Right forelimb (tissue), 1 donor: Measurements from ENCODE around the gene C19orf73.
"Not testable (repeated sequence)": the region's sequence is repeated elsewhere in the genome, so short reads cannot be mapped to it uniquely, and the experiment has no call there.

Experiments
- DNase-seq: peaks from one replicate; pipeline ENCODE4 v3.0.0-alpha.2; 2018

C19orf73 gene

DNA sequence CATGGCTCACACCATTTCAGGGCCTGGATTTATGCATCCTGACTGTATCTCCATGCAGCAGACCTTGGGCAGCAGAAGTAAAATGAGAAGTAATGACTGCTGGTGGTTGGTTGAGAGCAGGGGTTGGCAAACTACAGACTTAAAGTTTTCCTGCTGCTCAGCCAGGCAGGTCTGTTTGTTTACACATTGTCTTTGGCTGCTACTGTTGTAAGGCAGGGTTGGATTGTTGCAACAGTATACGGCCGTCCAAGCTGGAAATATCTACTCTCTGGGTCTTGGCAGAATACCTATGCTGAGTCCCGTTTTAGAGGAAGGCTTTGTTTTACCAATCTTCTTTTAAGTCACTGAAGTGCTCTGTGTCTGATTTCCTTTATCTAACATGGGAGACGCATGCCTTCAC is 20.1 kb downstream of the C19orf73 start:
- DNase-seq: no peak

DNA sequence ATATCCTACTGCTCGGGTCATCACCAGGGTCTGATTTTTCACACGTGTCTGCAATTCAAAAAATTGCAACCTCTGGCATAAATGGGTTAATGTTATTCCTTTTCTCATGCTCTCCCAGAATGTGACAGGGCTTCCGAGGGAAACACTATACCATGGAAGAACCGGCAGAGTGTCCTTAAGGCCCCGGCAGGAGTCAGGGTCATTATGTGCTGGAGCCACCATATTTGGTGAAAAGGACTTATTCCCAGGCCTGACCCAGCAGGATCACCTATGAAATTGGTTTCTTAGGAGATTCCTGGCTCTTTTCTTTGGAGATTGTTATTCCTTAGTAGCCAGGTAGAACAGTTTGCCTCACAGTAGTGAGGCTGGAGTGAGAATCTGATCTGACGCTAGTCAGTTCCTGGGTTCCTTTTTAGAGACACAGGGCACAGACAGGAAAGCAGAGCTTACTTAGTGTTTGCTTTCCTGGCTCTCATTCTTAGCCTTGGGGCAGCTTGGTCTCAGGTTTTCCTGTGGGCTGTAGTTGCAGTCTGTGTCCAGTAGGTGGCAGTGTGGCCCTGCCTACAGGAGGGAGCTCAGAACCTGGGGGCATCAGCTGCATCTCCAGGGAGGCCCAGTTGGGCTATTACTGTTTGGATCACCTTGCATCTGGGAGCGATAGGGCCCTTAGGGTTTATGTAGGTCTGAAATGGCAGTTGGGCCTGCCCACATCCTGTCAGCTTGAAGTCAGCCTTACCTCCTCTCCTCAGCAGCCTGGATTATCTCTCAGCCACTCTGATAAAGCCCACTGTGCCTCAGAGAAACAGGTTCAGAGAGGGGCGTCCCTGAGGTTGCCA is 21.3 kb downstream of the C19orf73 start:
- DNase-seq: peak; percentile 78

DNA sequence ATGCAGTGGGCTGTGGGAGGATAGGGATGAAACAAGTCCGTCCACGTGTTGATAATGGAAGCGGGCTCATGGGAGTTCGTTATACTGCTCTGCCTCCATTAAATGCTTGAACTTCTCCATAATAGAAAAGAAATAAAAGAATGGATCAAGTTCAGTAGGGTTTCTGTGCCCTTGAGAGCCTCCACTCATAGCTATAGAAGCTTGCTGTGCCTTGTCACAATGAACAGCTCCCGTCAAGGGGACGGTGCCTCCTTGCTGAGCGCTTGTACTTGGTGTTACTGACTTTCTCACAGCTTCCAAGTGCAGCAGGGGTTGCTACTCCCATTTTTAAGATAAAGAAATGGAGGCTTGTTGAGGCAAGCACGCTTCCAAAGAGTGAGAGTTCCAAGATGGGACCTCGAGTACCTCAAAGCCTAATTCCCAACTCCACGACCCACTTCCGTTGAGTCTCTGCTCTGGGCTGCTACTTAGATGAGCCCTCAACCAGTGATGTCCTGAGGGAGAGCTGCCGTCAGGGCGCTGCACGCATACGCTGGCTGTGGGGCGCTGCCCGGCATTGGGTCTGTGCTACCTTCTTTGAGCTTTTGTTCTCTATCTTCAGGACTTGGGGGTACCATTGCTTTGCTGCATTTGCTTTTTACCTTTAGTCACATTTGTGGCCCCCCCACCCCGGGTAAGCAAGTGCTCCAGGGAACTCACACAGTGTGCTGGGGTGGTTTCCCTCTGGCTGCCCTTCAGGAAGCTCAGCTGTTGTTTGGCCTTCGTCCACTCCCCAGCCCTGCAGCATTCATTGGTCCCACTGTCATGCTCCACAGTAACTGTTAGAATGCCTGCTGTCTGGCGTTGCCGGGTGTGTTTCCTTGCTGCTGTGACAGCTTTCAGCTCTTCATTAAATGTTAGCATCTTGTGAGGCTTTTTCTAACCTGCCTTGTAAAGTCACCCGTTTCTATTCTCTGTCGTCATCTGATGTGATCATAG is 24.1 kb downstream of the C19orf73 start:
- no peak for DNase-seq

DNA sequence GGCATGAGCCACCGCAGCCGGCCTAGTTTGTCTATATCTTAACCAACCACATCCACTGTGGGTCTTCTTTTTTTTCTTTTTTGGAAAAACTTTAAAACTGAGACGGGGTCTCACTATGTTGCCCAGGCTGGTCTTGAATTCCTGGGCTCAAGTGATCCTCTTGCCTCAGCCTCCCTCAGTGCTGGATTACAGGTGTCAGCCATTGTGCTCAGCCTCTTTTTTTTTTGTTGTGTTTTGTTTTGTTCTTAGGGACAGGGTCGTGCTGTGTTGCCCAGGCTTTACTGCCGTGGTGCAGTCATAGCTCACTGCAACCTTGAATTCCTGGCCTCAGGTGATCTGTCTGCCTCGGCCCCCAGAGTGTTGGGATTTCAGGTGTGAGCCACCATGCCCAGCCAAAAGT is 26.3 kb downstream of the C19orf73 start:
- DNase-seq: no peak

DNA sequence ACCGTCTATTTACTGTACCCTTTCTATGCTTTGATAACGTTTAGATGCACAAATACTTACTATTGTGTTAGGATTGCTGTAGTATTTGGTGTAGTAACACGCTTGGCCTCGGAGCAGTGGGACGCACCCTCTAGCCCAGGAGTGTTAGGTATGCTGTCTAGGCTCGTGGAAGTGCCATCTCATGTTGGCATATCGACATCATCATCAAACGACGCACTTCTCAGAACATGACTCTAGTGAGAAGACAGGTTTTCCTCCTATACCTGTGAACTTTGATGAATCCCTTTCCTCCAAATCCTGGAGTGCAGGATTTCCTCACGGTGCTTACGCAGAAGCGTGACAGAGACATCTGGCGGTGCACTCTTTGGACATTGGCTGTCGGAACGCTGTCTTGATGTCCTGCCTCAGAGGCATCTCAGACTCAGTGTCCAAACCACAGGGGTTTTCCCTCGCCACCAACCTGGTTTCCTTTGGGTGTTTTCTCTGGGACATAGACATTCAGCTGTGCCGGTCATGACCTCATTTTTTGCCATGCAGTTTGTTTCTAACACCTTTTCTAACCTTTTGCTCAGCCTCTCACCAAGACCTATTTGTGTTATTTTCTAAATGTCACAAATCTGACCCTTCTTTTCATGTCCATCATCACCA is 27.4 kb downstream of the C19orf73 start:
- no peak for DNase-seq

DNA sequence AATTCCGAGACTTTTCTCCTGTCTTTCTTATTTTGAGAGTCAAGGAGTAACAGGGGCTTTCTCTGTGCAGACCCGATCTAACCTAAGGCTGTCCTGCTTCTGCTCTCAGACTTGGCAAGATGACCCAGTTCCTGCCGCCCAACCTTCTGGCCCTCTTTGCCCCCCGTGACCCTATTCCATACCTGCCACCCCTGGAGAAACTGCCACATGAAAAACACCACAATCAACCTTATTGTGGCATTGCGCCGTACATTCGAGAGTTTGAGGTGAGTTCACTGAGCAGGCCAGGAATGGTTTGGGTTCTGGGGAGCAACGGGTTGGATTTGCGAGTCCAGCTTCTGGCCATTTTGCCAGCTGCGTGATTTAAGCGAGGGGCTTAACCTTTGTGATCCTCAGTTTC is 32.6 kb downstream of the C19orf73 start:
- DNase-seq: no peak

DNA sequence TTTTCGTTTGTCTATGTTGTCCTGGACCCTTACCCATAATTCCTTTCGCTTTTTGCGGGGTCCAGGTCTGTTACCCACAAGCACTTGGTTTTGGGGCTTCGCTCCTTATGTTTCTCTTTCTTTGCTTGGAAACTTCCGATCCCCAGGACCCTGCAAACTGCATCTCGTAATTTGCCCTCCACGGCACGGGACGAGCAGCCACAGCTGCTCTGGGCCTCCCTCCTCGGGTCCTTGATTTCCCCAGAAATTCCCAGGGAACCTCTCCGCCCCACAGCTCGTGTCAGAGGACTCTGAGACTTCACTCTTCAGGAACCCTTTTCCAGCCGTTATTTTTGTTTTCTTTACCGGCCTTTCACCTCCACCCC is 33.1 kb downstream of the C19orf73 start:
- DNase-seq: no peak

DNA sequence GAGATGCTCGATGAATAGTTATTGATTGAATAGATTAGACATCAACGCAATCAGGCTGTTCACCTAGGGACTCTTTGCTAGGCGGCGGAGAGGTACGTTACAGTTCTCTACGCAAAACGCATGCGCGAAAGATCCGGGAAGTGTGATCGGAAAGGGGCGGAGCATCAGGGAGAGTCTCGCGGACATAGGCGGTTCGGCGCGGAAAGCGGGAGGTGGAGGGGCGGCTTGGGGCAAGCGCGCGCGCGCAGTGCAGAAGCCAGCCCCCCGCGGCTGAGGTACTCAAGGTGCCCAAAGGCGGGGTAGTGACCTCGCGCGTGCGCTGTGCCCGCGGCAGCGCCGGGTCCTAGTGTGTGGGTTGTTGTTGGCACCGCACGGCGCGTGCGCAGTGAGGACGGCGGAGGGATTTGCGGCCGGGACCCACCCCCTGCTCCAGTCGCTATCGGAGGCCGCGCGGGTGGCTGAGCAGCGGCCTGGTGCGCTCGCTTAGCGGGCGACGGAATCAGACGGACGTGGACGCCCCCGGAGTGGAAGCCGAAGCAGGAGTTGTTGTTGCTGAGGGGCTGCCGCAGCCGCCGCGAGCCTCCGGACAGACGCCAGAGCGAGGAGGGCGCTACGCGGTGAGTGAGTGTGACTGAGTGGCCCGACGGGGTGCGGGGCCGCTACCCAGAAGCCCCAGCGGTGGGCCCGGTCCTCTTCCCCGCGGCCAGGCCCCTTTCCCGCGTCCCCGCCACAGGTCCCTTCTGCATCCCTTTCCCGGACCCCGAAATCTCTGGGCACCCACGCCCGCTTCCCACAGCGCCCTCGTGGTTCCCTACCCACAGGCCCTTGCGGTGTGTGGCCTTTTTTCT is 33.7 kb downstream of the C19orf73 start, which contains the start of gene SNRNP70:
Gene SNRNP70, plus strand, starts transcription at position 432 of the 848 bp plus-strand sequence. CDS start 964 bp downstream, outside the sequence.
- DNase-seq: peak; percentile 100

DNA sequence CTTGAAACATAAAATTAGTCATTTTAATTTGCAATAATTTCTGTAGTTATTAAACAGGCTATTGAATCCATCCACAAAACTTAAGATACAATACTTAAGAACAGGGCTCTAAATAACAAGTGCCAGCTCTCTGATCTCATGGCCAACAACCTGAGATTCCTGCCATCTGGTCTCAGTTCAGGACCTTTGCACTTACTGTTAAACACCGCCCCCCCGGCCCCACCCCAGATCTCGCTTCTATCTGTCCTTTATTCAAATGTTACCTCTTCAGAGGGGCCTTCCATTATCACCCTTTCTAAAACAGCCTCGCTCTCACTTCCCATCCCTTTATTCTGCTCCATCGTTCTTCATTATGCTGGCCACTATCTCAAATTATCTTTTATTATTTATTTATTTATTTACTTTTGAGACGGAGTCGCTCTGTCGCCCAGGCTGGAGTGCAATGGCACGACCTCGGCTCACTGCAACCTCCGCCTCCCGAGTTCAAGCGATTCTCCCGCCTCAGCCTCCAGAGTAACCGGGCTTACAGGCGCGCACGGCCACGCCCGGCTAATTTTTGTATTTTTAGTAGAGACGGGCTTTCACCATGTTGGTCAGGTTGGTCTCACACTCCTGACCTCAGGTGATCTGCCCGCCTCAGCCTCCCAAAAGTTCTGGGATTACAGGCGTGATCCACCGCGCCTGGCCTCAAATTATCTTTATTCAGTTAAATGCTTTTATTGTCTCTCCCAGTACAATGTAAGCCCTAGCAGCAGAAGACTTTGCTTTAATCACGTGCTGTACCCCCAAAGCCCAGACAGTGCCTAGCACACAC is 34.5 kb downstream of the C19orf73 start:
- no peak for DNase-seq

DNA sequence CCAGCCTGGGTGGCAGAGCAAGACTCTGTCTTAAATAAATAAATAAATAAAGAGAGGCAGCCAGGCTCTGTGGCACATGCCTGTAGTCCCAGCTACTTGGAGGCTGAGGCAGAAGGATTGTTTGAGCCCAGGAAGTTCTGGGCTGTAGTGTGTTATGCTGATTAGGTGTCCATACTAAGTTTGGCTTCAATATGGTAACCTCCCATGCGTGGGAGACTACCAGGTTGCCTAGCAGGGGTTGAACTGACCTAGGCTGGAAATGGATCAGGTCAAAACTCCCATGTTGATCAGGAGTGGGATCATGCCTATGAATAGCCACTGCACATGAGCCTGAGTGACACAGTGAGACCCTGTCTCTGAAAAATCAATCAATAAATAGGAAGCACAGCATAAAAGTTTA is 37.7 kb downstream of the C19orf73 start:
- DNase-seq: no peak

DNA sequence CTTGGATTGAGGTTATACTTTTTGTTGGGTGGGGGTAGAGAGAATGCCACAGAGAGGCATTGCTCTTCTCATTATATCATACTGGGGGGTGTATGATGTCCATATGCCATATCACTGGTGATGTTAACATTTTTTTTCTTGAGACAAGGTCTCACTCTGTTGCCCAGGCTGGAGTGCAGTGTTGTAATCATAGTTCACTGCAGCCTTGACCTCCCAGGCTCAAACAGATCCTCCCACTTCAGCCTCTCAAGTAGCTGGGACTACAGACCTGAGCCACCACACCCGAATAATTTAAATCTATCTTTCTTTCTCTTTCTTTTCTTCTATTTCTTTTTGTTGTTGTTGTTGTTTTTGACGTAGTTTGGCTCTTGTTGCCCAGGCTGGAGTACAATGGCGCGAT is 38.6 kb downstream of the C19orf73 start:
- DNase-seq: no peak

DNA sequence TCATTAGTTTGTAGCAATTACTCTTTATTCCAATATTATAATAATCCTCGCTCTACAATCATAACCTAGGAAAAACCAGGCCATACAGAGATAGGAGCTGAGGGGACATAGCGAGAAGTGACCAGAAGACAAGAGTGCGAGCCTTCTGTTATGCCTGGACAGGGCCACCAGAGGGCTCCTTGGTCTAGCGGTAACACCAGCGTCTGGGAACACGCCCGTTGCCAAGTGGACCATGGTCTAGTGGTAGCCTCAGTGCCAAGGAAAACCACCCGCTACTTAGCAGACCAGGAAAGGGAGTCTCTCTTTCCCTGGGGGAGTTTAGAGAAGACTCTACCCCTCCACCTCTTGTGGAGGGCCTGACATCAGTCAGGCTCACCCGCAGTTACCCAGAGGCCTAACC is 44.1 kb downstream of the C19orf73 start:
- not testable (repeated sequence) for DNase-seq

DNA sequence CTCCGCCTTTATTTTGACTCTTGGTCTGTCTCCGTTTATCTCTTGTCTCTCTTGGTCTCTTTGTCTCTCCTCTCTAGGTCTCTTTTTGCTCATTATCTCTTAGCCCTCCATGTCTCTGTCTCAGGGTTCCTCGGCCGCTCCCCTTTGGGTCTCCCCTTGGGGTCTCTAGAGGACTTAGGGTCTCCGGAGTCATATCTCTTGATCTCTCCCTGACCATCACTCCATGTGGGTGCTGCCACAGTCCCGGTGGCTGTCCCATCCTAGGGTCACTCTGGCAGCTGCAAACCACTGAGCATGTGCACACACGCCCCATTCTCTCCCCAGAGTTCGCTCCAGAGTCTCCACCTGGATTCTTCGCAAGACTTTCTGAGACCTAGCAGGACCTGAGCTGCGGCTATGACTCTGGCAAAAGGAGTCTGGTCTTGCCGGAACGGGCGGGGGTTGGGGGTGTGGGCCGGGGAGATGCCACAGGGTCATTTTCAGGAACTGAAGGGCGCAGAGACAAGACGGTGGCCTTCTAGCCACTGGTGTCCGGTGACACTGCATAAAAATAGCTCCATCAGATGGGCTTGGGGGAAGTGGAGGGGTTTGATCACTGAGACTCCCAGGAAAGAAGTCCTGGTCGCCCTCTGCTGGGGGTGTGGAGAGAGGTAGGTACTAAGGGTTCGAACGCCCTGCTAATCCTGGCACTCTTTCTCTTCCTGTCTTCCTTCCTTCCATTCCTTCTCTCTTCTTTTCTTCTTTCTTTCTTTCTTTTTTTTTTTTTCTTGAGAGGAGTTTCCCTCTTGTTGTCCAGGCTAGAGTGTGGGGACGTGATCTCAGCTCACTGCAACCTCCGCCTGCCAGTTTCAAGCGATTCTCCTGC is 45.2 kb downstream of the C19orf73 start:
- DNase-seq: no peak

DNA sequence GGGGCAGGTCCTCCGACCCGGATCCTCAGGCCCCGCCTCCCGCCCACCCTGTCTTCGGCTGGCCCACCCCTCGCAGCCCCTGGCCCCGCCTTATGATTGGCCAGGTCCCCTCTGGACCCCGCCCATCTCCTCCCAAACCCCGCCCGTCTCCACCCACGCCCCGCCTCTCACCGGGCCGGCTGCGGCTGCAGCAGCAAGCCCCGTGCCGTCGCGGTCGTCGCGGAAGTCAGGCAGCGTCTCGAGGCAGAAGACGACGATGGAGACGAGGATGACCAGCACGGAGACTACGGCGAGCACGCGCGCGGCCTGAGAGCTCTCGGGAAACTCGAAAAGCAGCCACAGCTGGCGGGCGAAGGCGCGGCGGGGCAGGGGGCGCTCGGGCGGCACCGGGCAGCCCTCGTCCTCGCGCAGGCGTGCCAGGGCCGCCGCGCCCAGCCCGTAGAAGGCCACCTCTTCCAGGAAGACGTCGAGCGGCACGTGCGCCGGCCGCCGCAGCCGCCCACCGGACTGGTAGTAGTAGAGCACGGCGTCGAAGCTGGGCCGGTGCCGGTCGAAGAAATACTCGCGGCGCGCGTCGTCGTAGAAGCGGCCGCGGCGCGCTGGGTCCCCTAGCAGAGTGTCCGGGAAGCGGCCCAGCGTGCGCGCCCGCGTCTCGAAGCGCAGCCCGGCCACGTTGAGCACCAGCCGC is 46.9 kb downstream of the C19orf73 start:
- no peak for DNase-seq

DNA sequence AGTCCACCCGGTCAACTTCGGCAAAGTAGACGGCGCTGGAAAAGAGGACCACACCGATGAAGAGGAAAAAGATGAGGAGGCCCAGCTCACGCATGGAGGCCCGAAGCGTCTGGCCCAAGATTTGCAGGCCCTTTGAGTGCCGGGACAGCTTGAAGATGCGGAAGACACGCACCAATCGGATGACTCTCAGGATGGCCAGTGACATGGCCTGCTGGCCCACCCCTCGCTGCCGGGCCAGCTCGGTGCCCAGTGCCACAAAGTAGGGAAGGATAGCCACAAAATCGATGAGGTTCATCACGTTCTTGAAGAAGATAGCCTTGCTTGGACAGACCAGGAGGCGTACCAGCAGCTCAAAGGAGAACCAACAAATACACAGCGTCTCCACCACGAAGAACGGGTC is 48.5 kb downstream of the C19orf73 start:
- DNase-seq: no peak

DNA sequence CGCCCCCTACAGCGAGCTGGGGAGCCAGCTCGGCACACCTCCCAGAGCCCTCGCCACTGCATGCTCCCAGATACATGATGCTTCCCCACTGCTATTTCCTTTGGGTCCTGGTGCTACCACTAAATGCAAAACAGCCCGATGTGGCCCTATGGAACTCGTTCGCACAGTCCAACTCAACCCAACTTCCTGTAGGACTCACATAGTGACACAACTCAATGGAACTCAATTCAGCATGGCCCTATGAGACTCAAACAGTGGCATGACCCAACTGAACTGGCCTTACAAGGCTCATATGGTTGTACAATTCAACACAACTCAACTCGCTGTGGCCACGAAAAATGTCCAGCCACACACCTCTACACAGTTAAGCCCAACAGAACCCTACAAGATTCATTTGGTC is 49.9 kb downstream of the C19orf73 start:
- DNase-seq: no peak
